HFF-Myc (cell line): Measurements from ENCODE around the gene WFDC2.

ENCODE experiments used
- DNase-seq: peaks from one replicate; pipeline ENCODE4 v3.0.0-alpha.2; 2011; ENCODE audit warnings: low read depth; ENCODE audit errors: extremely low read depth
- H3K4me3 ChIP-seq: replicated peaks from 2 replicates; pipeline ENCODE4 v1.5.1; 2011; ENCODE audit warnings: low read depth, mild to moderate bottlenecking, control low read depth, low read length
- CTCF ChIP-seq: IDR thresholded peaks from 2 replicates; pipeline ENCODE4 v1.5.1; 2012; ENCODE audit warnings: mild to moderate bottlenecking, low read depth, low read length, control low read depth; ENCODE audit errors: missing control alignments

The WFDC2 gene

GRCh38 chr20:45518282-45518681, 48.7 kb downstream of the WFDC2 start:
- H3K4me3 ChIP-seq: no peak overlapping the region
- DNase-seq: no peak
- no peak for TF ChIP-seq CTCF

- TF ChIP-seq CTCF: no peak
- H3K4me3 ChIP-seq: no peak overlapping the region
- no peak for DNase-seq
Measured at GRCh38 chr20:45523821-45524220, 54.3 kb downstream of the WFDC2 start.

- no peak for DNase-seq
- H3K4me3 ChIP-seq: no peak overlapping the region
- TF ChIP-seq CTCF: no peak
Measured at GRCh38 chr20:45527294-45527693, 57.7 kb downstream of the WFDC2 start.
